ENCODE measurements around the gene SUN1. TPM values are rescaled to one million over a fixed set of nuclear protein-coding genes. Genes with fewer than 3 reads are reported as not detected.
A peak's percentile ranks its signal among the peaks of the same experiment; 100 is the strongest.

SUN1 gene
- total RNA-seq, 3 donors from 2014 or later (not counting 1 experiment from before 2014, with no cell fraction given), result 40.2 to 63.5 (median 48.0) TPM

GRCh38 chr7:896346-897075, 64.2 kb downstream of the SUN1 start:
- Mint-ChIP-seq H3K9me3 (no peaks in the 10 kb centered on the region), H3K4me3 (no peak overlapping the region), H3K27ac (peak overlapping the region; percentile 17 to 24), H3K36me3 (peaks cover 6% of the 10 kb centered on the region), H3K27me3 (ENCODE audit: low read depth in 2 of 2) (no peaks in the 10 kb centered on the region), H3K4me1 (peaks cover 0 to 16% of the 10 kb centered on the region in 2 donors)
- peaks cover 67% of the 10 kb centered on the region for H3K36me3 ChIP-seq (ENCODE audit: control insufficient read depth, insufficient read depth, low read length)
- H3K9me3 ChIP-seq (ENCODE audit: control insufficient read depth, insufficient read depth, low read length), result no peaks in the 10 kb centered on the region
- H3K4me1 ChIP-seq (ENCODE audit: control insufficient read depth, insufficient read depth, low read length), result peaks cover 6% of the 10 kb centered on the region
- intact Hi-C loops (cut with micrococcal nuclease), result no loop called here
- no peak for TF ChIP-seq CTCF (IDR thresholded peaks at IDR 0.05)
- H3K4me3 ChIP-seq (ENCODE audit: low read length), result no peak overlapping the region
- ATAC-seq (no peak), DNase-seq (no peak)
- no peaks in the 10 kb centered on the region for H3K27me3 ChIP-seq (ENCODE audit: control insufficient read depth, insufficient read depth, low read length)
- 98% methylated on average over 37 of the region's 42 CpGs for WGBS (ENCODE audit: insufficient coverage)
- H3K27ac ChIP-seq (ENCODE audit: low read length), result no peak overlapping the region

- DNase-seq, result no peak
- Histone ChIP-seq H3K9me3 (ENCODE audit: control insufficient read depth, insufficient read depth, low read length) (no peaks in the 10 kb centered on the region), H3K4me3 (ENCODE audit: low read length) (no peak overlapping the region), H3K27ac (ENCODE audit: low read length) (no peak overlapping the region), H3K27me3 (ENCODE audit: control insufficient read depth, insufficient read depth, low read length) (no peaks in the 10 kb centered on the region), H3K36me3 (ENCODE audit: control insufficient read depth, insufficient read depth, low read length) (peaks cover 61% of the 10 kb centered on the region), H3K4me1 (ENCODE audit: control insufficient read depth, insufficient read depth, low read length) (peaks cover 6% of the 10 kb centered on the region)
- H3K27me3 Mint-ChIP-seq (ENCODE audit: low read depth in 2 of 2), result no peaks in the 10 kb centered on the region
- H3K9me3 Mint-ChIP-seq, result no peaks in the 10 kb centered on the region
- WGBS (ENCODE audit: insufficient coverage), result 90% methylated on average over 14 of the region's 14 CpGs
- H3K36me3 Mint-ChIP-seq, result peaks cover 6% of the 10 kb centered on the region
- H3K27ac Mint-ChIP-seq, result peak overlapping the region in 1 of 2 donors; percentile 16
- ATAC-seq, result no peak
- peaks cover 0 to 14% of the 10 kb centered on the region in 2 donors for H3K4me1 Mint-ChIP-seq
- intact Hi-C loops (cut with micrococcal nuclease), result no loop called here
- no peak overlapping the region for H3K4me3 Mint-ChIP-seq
- no peak for TF ChIP-seq CTCF (IDR thresholded peaks at IDR 0.05)
These were observed 64.8 kb downstream of the SUN1 start for GRCh38 chr7:897086-897485.

- Histone ChIP-seq H3K4me1 (ENCODE audit: control insufficient read depth, insufficient read depth, low read length) (peaks cover 6% of the 10 kb centered on the region), H3K36me3 (ENCODE audit: control insufficient read depth, insufficient read depth, low read length) (peaks cover 56% of the 10 kb centered on the region), H3K27me3 (ENCODE audit: control insufficient read depth, insufficient read depth, low read length) (no peaks in the 10 kb centered on the region), H3K4me3 (ENCODE audit: low read length) (no peak overlapping the region), H3K9me3 (ENCODE audit: control insufficient read depth, insufficient read depth, low read length) (no peaks in the 10 kb centered on the region), H3K27ac (ENCODE audit: low read length) (no peak overlapping the region)
- DNase-seq, result no peak
- Mint-ChIP-seq H3K4me3 (no peak overlapping the region), H3K4me1 (peaks cover 0 to 12% of the 10 kb centered on the region in 2 donors), H3K36me3 (peaks cover 6% of the 10 kb centered on the region), H3K9me3 (no peaks in the 10 kb centered on the region), H3K27me3 (ENCODE audit: low read depth in 2 of 2) (no peaks in the 10 kb centered on the region), H3K27ac (no peak overlapping the region)
- ATAC-seq, result no peak
- 92% methylated on average over 26 of the region's 27 CpGs for whole genome bisulfite sequencing (ENCODE audit: insufficient coverage)
- intact Hi-C loops (cut with micrococcal nuclease), result no loop called here
- TF ChIP-seq CTCF (IDR thresholded peaks at IDR 0.05), result no peak
These were observed 65.6 kb downstream of the SUN1 start for GRCh38 chr7:897771-898376.

All from natural killer cell (primary cell).